ENCODE results near the gene POP5.

The POP5 gene

GRCh38 chr12:120588948-120589930 is 8.0 kb upstream of the POP5 start:
- DNase-seq (ENCODE audit: low read depth in 3 of 3), result no peak

- no peak for DNase-seq (ENCODE audit: low read depth in 3 of 3)
Observed at GRCh38 chr12:120588371-120588770, 7.2 kb upstream of the POP5 start.

DNA sequence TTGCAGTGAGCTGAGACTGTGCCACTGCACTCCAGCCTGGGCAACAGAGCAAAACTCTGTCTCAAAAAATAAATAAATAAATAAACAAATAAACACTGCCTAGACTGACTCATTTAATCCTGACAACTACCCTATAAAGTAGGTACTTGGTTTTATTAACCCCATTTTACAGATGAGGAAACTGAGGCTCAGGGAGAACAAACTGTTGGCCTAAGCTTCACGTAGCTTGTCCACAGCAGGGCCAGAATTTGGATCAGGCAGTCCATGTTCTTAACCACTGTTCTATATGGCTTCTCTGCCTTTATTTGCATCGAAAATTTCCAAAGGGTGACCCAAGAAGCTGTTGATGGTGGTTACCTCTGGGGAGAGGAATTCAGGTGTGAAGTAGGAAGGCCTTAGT is 5.7 kb upstream of the POP5 start:
- DNase-seq (ENCODE audit: low read depth in 3 of 3), result no peak

GRCh38 chr12:120586206-120586605 is 5.0 kb upstream of the POP5 start:
- no peak for DNase-seq (ENCODE audit: low read depth in 3 of 3)

- DNase-seq (ENCODE audit: low read depth in 3 of 3), result peak; percentile 8 to 29 (median 24)
Observed at GRCh38 chr12:120584343-120585149, 3.3 kb upstream of the POP5 start.

DNA sequence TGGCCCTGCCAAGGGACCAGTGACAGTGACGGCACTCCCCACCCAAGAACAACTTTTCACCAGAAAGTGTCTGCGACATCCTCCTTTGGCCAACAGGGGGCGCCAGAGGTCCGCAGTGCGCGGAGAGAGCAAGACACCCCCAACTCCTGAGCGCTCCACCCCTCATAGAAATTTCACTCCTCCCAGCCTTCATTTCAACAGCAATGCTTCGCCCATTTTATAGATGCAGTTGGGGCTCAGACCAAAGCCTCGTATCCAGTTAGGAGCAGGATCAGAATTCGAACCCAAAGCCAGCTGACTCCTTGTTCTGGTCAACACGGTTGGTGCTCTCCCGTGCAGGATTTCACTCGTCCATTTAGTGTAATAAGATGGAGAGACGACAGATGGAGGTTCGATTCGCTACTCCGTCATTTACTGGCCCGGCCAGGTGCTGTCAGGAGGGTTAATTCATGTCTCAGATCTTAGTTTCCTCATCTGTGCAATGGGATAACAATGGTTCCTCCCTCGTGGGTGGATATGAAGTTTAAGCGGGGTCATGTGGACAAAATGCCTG is 2.4 kb upstream of the POP5 start:
- DNase-seq (ENCODE audit: low read depth in 3 of 3), result peak; percentile 69 to 83 (median 77)

GRCh38 chr12:120581998-120582397 is 796 bp upstream of the POP5 start:
- DNase-seq (ENCODE audit: low read depth in 3 of 3), result no peak

- no peak for DNase-seq (ENCODE audit: low read depth in 3 of 3)
Observed at GRCh38 chr12:120579179-120579578, 2.0 kb downstream of the POP5 start.

DNA sequence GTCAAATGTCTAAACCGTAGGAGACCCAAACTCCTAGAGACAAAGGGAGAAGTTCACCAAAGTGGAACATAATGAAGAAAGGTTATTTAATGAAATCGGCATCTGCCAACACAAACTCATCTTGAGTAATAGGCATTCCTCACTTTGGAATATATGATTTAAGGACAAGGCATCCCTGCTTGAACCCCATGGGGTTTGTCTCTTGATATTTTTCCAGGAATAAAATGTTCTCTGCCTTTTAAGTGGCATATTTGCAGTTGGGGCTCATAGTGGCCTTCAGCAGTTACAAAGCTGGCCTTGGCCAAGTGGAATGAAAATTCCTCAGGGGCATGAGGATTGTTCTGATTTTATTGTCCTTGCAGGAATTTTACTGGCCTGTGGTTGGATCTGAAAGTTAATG is 7.1 kb downstream of the POP5 start:
- no peak for DNase-seq (ENCODE audit: low read depth in 3 of 3)

GRCh38 chr12:120573560-120573959 is 7.6 kb downstream of the POP5 start:
- no peak for DNase-seq (ENCODE audit: low read depth in 3 of 3)

DNA sequence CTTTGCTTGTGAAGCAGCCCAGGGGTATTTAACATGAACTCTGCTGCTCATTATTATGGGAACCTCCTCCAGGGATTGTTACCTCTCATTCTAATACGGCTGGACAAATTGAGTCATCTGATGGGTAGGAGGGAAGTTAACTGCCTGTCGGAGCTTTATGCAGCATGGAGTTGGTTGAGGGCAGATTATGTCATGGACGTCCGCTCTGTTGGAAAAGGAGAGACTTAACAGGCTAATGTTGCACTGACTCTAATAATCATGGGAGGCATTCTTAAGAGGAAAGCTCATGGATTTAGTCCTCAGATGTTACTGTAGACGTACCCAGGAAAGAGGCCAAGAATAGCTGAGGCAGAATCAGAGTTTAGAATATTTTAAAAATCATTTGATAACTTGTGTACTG is 9.9 kb downstream of the POP5 start:
- no peak for DNase-seq (ENCODE audit: low read depth in 3 of 3)

DNA sequence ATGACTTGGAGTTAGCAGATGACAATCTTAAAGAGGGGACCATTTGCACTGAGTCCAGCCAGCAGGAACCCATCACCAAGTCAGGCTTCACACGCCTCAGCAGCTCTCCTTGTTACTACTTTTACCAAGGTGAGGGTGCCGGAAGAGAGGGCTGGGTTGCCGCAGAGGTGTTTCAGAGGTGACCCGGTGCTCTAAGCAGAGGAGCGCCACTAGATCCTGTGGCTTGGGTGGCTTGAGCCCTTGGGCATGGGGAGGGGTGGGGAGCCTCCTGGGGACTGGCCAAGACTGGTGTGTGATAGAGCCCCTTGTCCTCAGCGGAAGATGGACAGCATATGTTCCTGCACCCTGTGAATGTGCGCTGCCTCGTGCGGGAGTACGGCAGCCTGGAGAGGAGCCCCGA is 17.7 kb downstream of the POP5 start:
- DNase-seq (ENCODE audit: low read depth in 3 of 3), result no peak

- DNase-seq (ENCODE audit: low read depth in 3 of 3), result no peak
Observed at GRCh38 chr12:120562906-120563305, 18.3 kb downstream of the POP5 start.

- DNase-seq (ENCODE audit: low read depth in 3 of 3), result no peak
Observed at GRCh38 chr12:120557589-120557988, 23.6 kb downstream of the POP5 start.

DNA sequence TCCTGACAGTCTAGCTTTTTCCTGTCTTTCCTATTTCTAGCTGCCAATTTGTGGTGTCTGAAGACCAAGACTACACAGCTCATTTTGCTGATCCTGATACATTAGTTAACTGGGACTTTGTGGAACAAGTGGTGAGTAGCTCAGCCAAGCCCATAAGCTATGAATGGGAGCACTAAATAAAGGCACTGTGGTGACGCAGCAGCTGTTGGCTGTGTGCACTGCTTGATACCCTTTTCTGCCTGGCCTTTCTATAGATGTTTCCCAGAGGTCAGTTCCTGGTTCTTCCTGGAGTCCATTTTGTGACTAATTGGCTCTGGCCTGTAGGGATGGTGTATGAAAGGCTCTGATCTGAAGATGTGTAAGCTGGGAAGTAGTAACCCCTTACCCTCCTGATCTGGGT is 26.5 kb downstream of the POP5 start:
- DNase-seq (ENCODE audit: low read depth in 3 of 3), result no peak

- no peak for DNase-seq (ENCODE audit: low read depth in 3 of 3)
Observed at GRCh38 chr12:120546050-120546386, 35.2 kb downstream of the POP5 start.

DNA sequence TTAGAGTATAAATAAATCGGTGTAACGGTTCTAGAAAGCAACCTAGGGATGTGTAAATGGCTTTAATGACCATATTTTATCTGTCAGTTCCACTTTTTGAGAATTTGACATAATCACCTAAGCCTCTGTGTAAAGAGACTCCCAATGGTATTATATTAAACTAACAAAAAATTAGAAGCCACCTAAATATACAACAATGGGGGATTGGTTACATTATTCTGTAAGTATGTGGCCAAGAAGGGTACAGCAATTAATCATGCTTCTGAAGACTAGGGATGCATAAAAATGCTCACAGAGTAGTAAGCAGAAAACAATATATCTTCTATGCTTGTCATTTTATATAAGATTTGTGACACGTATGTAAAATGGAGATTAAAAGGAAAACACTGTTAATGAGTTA is 36.5 kb downstream of the POP5 start:
- no peak for DNase-seq (ENCODE audit: low read depth in 3 of 3)

- no peak for DNase-seq (ENCODE audit: low read depth in 3 of 3)
Observed at GRCh38 chr12:120542166-120542565, 39.0 kb downstream of the POP5 start.

DNA sequence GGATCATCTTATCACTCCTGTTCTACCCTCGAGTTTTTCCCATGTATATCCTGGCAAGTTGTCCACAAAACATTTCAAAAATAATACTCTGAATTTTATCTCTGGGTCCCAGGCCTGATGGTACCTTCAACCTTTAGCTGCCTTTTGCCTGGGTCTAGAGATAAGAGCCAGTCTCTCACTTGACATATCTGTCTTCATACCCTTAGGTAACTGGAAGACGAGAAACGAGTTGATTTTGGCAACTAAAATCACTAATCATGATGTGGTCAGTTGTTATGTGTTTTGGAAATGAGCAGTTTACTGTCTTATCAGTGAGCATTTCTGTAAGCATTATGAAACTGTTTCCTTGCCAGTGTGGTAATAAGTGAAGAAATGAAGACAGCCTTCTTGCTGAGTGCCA is 40.8 kb downstream of the POP5 start:
- DNase-seq (ENCODE audit: low read depth in 3 of 3), result no peak

DNA sequence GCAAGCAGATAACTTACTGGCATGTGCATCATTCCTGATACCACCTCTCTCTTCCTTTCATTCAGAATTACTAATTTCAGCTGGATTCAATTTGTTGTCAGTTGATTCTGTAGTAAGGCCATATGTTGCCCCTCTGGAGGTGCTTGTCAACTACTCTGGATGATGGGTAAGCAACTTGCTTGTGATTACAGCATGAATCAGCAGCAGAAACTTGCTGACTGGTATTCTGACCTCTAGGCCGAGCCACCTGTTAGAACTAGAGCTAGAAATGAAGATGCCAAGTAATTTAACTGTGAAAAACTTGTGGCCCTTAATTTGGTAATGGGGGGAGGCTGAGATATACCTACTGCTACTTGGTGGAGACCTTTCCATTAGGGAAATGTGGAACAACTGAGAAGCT is 41.9 kb downstream of the POP5 start:
- no peak for DNase-seq (ENCODE audit: low read depth in 3 of 3)

DNA sequence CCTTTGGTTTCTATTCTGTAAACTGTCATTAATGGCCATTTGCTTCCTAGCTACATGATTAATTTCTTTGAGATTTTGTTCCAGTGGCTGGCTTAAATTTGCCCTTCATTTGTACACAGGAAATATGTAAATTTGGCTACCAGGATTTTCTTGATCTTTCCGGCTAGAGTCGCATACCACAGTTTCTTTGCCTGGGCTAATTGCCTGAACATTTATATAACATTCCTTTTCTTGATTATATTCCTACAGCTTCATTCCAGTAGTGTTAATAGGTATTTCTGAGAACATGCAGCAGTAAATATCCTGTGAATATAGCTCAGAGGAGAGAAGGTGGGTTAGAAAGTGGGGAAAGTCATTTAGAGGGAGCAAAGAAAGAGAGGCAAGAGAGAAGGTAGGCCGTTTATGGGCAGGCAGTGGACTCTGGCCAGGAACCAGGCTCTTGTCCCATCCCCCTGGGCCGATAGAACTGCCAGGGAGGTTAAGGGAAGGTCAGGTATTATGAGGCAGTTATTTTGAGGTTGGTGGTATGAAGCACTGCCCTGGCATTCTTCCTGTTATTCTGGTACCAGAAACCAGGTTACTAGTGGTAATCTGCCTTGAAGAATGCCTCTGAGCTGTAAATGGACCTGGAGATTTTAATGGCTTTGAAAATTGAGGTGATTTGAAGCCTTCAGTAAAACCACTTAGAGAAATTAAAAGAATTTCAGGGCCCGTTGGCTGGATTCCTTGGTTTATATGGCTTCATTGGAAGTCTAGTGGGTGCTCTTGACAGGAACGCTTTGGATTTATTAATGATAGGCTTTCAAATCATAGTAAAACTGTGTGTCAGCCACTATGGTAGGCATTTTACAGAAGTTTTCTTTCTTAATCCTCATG is 42.7 kb downstream of the POP5 start:
- DNase-seq (ENCODE audit: low read depth in 3 of 3), result no peak

DNA sequence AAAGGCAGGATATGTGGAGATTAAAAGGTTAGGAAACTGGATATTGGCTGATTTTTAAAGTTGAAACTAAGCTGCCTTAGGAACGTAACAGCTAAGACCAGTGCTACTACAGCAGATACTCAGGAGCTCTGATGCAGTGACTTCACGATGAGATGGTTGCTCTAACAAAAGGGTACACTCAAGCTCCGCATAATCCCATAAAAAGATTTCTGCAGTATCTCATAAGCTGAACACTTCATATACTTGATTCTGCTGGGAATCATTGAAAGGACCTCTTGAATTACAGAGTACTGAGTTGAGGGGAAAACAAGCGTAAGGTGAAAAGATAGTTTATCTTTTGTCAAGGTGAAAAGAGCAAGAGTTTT is 43.4 kb downstream of the POP5 start:
- DNase-seq (ENCODE audit: low read depth in 3 of 3), result no peak
